AG10803 (cell line): ENCODE data around the gene PRKCE.

Experiments
- DNase-seq: peaks from one replicate; pipeline ENCODE4 v3.0.0; 2010; ENCODE audit warnings: low read depth
- H3K4me3 ChIP-seq: 2 replicates; pipeline ENCODE4 v1.5.1; 2011; ENCODE audit warnings: mild to moderate bottlenecking, low read length, control low read depth
- TF ChIP-seq, protein P1 (sequence below): conservative IDR thresholded peaks from 2 replicates; pipeline ENCODE4 v1.5.1; 2011; ENCODE audit warnings: mild to moderate bottlenecking, low read length, control low read depth, inconsistent platforms

PRKCE gene

DNA sequence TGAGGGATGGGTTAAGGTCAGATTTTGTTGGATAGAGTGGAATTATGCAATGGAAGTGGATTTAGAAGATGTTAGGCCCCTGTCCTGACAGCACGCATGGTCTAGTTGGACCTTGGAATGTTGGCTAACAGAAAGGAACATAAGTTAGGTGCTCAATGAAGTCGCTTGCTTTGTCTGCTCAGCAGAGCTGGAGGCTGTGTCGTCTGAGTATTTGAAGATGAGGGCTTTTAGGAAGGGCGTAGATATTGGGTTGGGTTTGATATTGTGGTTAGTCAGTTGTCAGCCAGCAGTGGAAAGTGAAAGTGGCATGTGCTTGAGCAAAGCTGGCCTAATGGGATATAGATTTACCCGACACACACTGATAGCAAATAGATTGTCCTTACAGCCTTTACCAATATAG is 239.3 kb downstream of the PRKCE start:
- H3K4me3 ChIP-seq: no peak overlapping the region
- TF ChIP-seq, protein P1, sequence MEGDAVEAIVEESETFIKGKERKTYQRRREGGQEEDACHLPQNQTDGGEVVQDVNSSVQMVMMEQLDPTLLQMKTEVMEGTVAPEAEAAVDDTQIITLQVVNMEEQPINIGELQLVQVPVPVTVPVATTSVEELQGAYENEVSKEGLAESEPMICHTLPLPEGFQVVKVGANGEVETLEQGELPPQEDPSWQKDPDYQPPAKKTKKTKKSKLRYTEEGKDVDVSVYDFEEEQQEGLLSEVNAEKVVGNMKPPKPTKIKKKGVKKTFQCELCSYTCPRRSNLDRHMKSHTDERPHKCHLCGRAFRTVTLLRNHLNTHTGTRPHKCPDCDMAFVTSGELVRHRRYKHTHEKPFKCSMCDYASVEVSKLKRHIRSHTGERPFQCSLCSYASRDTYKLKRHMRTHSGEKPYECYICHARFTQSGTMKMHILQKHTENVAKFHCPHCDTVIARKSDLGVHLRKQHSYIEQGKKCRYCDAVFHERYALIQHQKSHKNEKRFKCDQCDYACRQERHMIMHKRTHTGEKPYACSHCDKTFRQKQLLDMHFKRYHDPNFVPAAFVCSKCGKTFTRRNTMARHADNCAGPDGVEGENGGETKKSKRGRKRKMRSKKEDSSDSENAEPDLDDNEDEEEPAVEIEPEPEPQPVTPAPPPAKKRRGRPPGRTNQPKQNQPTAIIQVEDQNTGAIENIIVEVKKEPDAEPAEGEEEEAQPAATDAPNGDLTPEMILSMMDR: no peak
- DNase-seq: no peak

- TF ChIP-seq, protein P1: no peak
- H3K4me3 ChIP-seq: no peak overlapping the region
- DNase-seq: no peak
Measured at GRCh38 chr2:45891719-45892424, 240.4 kb downstream of the PRKCE start.

DNA sequence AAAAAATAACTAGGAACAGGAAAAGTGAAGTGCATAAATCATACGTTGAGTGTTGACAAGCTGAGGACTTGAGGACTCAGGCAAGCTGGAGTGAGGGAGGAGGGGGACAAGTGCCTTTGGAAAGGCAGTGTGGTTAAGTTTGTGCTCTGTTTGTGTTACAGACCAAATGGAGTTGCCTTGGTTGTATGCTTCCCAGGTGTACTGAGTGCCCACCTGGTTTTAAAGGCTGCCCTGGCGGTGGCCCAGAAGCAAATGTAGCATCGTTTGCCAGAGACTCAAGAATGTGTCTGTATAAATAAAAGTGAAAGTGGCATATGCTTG is 240.9 kb downstream of the PRKCE start:
- TF ChIP-seq, protein P1: no peak
- DNase-seq: no peak
- peak overlapping the region; percentile 6; the same call in 1 of the 2 replicates for H3K4me3 ChIP-seq

DNA sequence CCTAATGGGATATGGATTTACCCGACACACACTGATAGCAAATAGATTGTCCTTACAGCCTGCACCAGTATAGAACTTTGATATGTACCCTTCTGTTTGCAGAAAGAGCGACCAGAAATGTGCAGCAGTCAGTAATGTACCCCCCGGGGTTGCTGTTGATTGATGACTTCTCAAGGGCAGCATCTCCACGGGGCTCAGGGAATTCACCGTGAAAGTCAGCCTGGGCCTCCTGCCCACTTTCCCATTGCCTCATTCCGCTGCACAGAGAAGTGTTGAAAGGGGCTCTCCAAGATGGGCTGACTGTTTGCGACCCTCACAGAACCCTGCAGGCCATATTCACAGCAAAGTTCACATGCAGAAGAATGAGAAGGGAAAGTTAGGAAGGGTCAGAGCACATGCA is 241.3 kb downstream of the PRKCE start:
- peak overlapping the region; percentile 6; the same call in 1 of the 2 replicates for H3K4me3 ChIP-seq
- TF ChIP-seq, protein P1: no peak
- no peak for DNase-seq

GRCh38 chr2:45894211-45894610 is 242.7 kb downstream of the PRKCE start:
- DNase-seq: no peak
- TF ChIP-seq, protein P1: no peak
- no peak overlapping the region for H3K4me3 ChIP-seq

- TF ChIP-seq, protein P1: no peak
- peak; percentile 70 for DNase-seq
Measured at GRCh38 chr2:45895241-45895861, 243.9 kb downstream of the PRKCE start.

GRCh38 chr2:45896311-45896710 is 244.8 kb downstream of the PRKCE start:
- DNase-seq: no peak
- TF ChIP-seq, protein P1: no peak
- H3K4me3 ChIP-seq: no peak overlapping the region

More at GRCh38 chr2:45895241-45895861, 243.9 kb downstream of the PRKCE start:
- no peak overlapping the region for H3K4me3 ChIP-seq
